ENCODE data around the gene OARD1.

OARD1 gene

GRCh38 chr6:41074692-41075436, 2.7 kb upstream of the OARD1 start:
- DNase-seq (ENCODE audit: low read depth, low spot score), result no peak

GRCh38 chr6:41073968-41074691, 2.0 kb upstream of the OARD1 start:
- peak; percentile 31 for DNase-seq (ENCODE audit: low read depth, low spot score)

GRCh38 chr6:41073203-41073967, 1.2 kb upstream of the OARD1 start:
- DNase-seq (ENCODE audit: low read depth, low spot score), result peak; percentile 93

GRCh38 chr6:41072836-41073202, 663 bp upstream of the OARD1 start, which contains the start of gene NFYA:
Gene NFYA, plus strand, starts transcription at chr6:41072974. Its CDS starts 6,116 bp downstream, at chr6:41079090.
- no peak for DNase-seq (ENCODE audit: low read depth, low spot score)

GRCh38 chr6:41071501-41071922, 644 bp downstream of the OARD1 start:
- no peak for DNase-seq (ENCODE audit: low read depth, low spot score)

- DNase-seq (ENCODE audit: low read depth, low spot score), result peak; percentile 70
Measured at GRCh38 chr6:41066867-41067304, 5.3 kb downstream of the OARD1 start.

- no peak for DNase-seq (ENCODE audit: low read depth, low spot score)
Measured at GRCh38 chr6:41065550-41066026, 6.6 kb downstream of the OARD1 start.

- no peak for DNase-seq (ENCODE audit: low read depth, low spot score)
Measured at GRCh38 chr6:41064841-41065240, 7.3 kb downstream of the OARD1 start.

- no peak for DNase-seq (ENCODE audit: low read depth, low spot score)
Measured at GRCh38 chr6:41063884-41064285, 8.3 kb downstream of the OARD1 start.

GRCh38 chr6:41062056-41062455, 10.1 kb downstream of the OARD1 start:
- no peak for DNase-seq (ENCODE audit: low read depth, low spot score)

GRCh38 chr6:41061196-41061726, 10.9 kb downstream of the OARD1 start:
- no peak for DNase-seq (ENCODE audit: low read depth, low spot score)

- no peak for DNase-seq (ENCODE audit: low read depth, low spot score)
Measured at GRCh38 chr6:41059556-41059955, 12.6 kb downstream of the OARD1 start.

- DNase-seq (ENCODE audit: low read depth, low spot score), result peak; percentile 39
Measured at GRCh38 chr6:41058783-41059181, 13.4 kb downstream of the OARD1 start.

GRCh38 chr6:41056768-41057490, 15.2 kb downstream of the OARD1 start:
- no peak for DNase-seq (ENCODE audit: low read depth, low spot score)

- DNase-seq (ENCODE audit: low read depth, low spot score), result no peak
Measured at GRCh38 chr6:41055149-41055548, 17.0 kb downstream of the OARD1 start.

GRCh38 chr6:41054511-41054910, 17.6 kb downstream of the OARD1 start:
- no peak for DNase-seq (ENCODE audit: low read depth, low spot score)

GRCh38 chr6:41053041-41053440, 19.1 kb downstream of the OARD1 start, which contains the start of gene APOBEC2:
Gene APOBEC2, plus strand, starts transcription at chr6:41053202. Its CDS starts 146 bp downstream, at chr6:41053348.
- DNase-seq (ENCODE audit: low read depth, low spot score), result peak; percentile 47

- no peak for DNase-seq (ENCODE audit: low read depth, low spot score)
Measured at GRCh38 chr6:41051873-41052272, 20.3 kb downstream of the OARD1 start.

- DNase-seq (ENCODE audit: low read depth, low spot score), result no peak
Measured at GRCh38 chr6:41050536-41050935, 21.6 kb downstream of the OARD1 start.

GRCh38 chr6:41049955-41050354, 22.2 kb downstream of the OARD1 start:
- no peak for DNase-seq (ENCODE audit: low read depth, low spot score)

- peak; percentile 92 for DNase-seq (ENCODE audit: low read depth, low spot score)
Measured at GRCh38 chr6:41049521-41049920, 22.6 kb downstream of the OARD1 start.
